SU-DHL-6 (cell line): ENCODE results near the gene LZTR1.

Experiments
- CTCF ChIP-seq: fragments of 200-600 bp; sonication (generic); IDR thresholded peaks from one replicate; pipeline ENCODE4 v1.5.1; 2017; ENCODE audit warnings: antibody characterized with exemption, mild to moderate bottlenecking, low read length, moderate library complexity; ENCODE audit not compliant: insufficient read depth, poor library complexity, severe bottlenecking
- EZH2phosphoT487 ChIP-seq: fragments of 200-600 bp; sonication (generic), shearing (Covaris generic); conservative IDR thresholded peaks from 2 replicates; pipeline ENCODE4 v1.6.1; 2018; ENCODE audit warnings: mild to moderate bottlenecking, antibody characterized with exemption, low read length, moderate library complexity, mixed read lengths

DNA sequence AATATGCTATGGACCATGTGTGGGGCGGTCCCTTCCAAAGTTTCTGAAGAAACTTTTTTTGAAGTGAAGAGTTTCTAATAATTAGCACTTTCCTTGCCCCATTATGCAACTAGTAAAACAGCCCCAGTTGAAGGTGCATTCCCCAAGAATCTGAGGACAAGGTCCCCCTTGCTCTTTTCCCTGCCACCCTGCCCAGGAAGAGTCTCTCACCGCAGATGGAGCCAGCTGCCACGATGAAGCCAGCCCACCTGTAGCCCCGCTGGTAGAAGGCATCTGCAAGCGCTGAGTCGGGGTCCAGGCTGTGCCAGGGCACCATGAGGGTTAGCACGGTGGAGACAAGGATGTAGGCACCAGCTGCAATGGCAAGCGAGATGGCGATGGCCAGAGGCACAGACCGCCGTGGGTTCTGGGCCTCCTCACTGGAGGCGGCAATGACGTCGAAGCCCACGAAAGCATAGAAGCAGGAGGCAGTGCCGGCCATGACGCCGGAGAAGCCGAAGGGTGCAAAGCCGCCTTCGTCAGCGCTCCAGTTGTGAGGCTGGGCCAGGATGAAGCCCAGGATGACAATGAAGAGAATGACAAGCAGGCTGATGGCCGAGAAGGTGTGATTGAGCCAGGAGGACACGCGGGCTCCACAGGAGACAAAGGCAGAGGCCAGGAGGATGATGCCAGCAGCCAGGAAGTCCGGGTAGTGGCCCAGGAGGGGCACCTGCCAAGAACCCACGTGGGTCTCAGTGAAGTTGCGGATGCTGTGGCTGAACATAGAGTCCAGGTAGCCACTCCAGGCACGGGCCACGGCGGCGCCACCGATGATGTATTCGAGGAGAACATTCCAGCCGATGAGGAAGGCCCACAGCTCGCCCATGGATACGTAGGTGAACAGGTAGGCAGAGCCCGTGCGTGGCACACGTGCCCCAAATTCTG is 48.8 kb downstream of the LZTR1 start:
- TF ChIP-seq CTCF (no peak), EZH2phosphoT487 (no peak)
